Measurements from ENCODE around the gene MACROD2.

MACROD2 gene

DNA sequence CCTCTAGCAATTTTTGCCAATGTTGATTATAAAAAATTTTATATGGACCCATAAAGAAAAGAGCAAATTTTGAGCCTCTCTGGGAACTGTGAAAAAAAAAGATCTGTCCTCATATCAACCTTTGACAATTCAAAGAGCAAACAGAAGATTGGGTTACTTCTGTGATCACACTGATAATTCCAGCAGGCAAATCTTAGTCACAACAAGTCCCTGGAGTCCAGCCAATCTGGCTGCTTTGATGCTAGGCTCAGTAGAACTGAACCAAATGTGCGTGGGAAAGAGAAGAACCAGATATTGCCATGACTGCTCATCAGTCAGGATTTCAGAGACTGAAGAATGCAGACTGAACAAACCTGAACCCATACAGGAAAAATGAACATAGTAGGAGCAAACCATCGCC lies 780.5 kb downstream of the MACROD2 start:
- DNase-seq (ENCODE audit: low spot score in 2 of 2): no peak
- in situ Hi-C loops (cut with MboI; ENCODE audit: low sequenced_read_pairs): no loop called here

DNA sequence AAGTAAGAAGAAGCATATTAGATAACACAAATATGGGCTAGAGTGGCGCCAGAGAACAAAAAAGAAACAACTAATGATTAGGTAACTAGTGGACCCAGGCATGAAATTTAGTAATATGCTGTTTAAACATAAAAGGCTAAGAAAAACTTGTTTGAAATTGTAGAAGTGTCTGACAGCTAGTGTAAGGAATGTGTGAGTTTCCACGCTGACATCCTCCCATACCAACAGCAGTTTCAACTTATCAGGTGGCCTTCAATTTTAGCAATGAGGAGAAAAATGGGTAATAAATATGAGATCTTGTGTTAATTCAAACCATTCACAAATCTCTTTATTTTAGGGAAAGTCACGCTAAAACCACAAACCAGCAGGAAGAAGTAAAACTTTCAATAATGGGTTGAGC lies 782.3 kb downstream of the MACROD2 start:
- H3K4me1 ChIP-seq: no peaks in the 10 kb centered on the region
- H3K9me3 ChIP-seq: no peaks in the 10 kb centered on the region
- no peaks in the 10 kb centered on the region for H3K27me3 ChIP-seq (ENCODE audit: low read depth)
- DNase-seq (ENCODE audit: low spot score in 2 of 2): no peak
- no peaks in the 10 kb centered on the region for H3K36me3 ChIP-seq (replicated peaks)
- H3K4me3 ChIP-seq: no peak overlapping the region
- in situ Hi-C loops (cut with MboI; ENCODE audit: low sequenced_read_pairs): no loop called here

More for the DNA sequence above, 780.5 kb downstream of the MACROD2 start:
- no peaks in the 10 kb centered on the region for H3K9me3 ChIP-seq
- no peaks in the 10 kb centered on the region for H3K36me3 ChIP-seq (replicated peaks)
- no peaks in the 10 kb centered on the region for H3K27me3 ChIP-seq (ENCODE audit: low read depth)
- H3K4me3 ChIP-seq: no peak overlapping the region
- H3K4me1 ChIP-seq: no peaks in the 10 kb centered on the region

DNA sequence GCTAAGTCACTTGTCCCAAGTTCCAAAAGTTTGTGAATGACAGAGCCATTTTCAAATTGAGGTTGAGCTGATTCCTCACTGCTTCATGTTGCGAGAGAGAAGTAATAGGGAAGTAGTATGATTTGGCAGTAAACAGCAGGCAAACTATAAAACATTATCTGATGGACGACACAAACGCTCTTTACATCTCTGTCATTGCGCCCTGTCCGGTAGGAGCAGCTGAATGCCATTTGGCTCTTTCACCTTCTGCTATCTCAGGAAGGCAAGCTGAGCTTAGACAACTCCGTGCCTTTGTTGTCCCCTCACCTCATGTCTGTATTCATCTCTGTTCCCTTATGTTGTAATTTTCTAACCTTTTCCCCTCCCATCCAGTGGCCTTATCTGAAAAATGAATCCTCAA lies 782.8 kb downstream of the MACROD2 start:
- Histone ChIP-seq H3K36me3 (replicated peaks) (no peaks in the 10 kb centered on the region), H3K4me3 (no peak overlapping the region), H3K4me1 (no peaks in the 10 kb centered on the region), H3K9me3 (no peaks in the 10 kb centered on the region), H3K27me3 (ENCODE audit: low read depth) (no peaks in the 10 kb centered on the region)
- in situ Hi-C loops (cut with MboI; ENCODE audit: low sequenced_read_pairs): no loop called here
- no peak for DNase-seq (ENCODE audit: low spot score in 2 of 2)

DNA sequence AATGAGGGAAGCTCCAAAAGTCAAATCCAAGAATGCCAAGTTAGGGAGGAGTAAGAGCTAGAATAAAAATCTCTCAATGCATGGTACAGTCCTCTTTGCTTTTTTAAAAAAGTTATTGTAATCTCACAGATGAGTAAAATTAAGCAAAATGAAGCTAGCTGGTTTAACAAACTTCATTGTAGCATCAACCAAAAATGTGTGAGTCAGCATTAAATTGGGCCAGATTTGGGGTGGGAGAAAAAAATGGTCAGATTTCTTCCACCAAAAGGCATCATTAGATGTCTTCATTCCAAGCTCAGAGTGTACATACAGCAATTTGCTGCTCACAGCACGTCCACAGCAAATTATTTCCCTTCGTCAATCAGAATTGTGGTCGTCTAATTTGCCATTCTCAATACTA lies 783.6 kb downstream of the MACROD2 start:
- DNase-seq (ENCODE audit: low spot score in 2 of 2): no peak
- Histone ChIP-seq H3K36me3 (replicated peaks) (no peaks in the 10 kb centered on the region), H3K4me1 (no peaks in the 10 kb centered on the region), H3K9me3 (no peaks in the 10 kb centered on the region), H3K27me3 (ENCODE audit: low read depth) (no peaks in the 10 kb centered on the region), H3K4me3 (no peak overlapping the region)
- in situ Hi-C loops (cut with MboI; ENCODE audit: low sequenced_read_pairs): no loop called here

DNA sequence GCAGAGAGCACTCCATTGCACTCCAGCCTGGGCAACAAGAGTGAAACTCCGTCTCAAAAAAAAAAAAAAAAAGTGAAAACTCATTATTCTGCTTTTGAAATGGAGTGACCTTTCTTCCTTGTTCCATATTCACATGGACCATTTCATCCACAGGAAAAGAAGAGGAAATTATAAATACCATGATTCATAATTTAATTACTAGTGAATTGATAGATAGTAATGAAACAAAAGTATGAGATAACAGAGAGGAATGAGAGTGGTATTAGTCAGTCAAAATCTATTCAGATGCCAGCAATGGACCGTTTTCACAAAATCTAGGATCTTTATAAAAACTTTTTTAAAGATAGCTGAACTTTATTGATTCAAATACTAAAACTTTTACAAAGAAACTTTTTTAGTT lies 785.2 kb downstream of the MACROD2 start:
- no peaks in the 10 kb centered on the region for H3K27me3 ChIP-seq (ENCODE audit: low read depth)
- H3K4me3 ChIP-seq: no peak overlapping the region
- no peak for DNase-seq (ENCODE audit: low spot score in 2 of 2)
- in situ Hi-C loops (cut with MboI; ENCODE audit: low sequenced_read_pairs): no loop called here
- H3K9me3 ChIP-seq: no peaks in the 10 kb centered on the region
- H3K4me1 ChIP-seq: no peaks in the 10 kb centered on the region
- H3K36me3 ChIP-seq (replicated peaks): no peaks in the 10 kb centered on the region

DNA sequence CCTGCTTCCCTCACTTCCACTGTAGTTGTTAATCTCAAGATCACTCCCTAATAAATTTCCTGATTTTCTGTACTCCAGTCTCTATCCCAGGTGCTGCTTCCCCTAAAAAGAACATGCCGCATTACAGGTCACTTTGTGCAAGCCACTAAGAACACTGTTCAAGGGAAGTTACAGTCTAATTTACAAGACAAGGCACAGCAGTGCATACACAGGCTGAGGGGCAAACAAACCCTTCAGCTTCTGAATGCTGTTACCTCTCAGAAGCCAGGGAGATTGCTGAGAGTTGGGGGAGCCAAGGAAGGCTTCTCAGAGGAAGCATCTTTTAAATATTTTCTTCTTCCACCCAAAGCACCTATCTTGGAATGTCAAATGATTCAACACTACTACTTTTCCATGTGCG lies 787.4 kb downstream of the MACROD2 start:
- H3K4me3 ChIP-seq: no peak overlapping the region
- H3K36me3 ChIP-seq (replicated peaks): no peaks in the 10 kb centered on the region
- no peaks in the 10 kb centered on the region for H3K9me3 ChIP-seq
- H3K4me1 ChIP-seq: no peaks in the 10 kb centered on the region
- DNase-seq (ENCODE audit: low spot score in 2 of 2): no peak
- in situ Hi-C loops (cut with MboI; ENCODE audit: low sequenced_read_pairs): no loop called here
- H3K27me3 ChIP-seq (ENCODE audit: low read depth): no peaks in the 10 kb centered on the region

DNA sequence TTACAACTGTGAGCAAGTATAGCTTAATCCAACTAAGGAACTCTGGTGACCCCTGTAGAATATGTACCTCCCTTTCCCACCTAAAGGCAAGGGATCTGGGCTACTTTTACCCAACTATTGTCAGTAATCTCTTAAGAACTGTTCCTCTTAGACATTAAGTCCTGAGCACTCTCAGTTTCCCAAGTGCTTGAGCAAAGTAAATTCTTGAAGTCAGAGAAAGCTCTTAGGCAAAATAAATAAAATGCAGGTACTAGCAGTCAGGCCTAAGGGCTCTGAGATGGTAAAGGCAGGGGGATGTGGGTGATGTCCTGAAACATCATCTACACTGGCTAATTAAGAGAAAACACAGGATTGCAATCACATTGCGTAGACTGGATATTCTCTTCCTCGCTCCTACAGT lies 788.5 kb downstream of the MACROD2 start:
- Histone ChIP-seq H3K27me3 (ENCODE audit: low read depth) (no peaks in the 10 kb centered on the region), H3K4me3 (no peak overlapping the region), H3K36me3 (replicated peaks) (no peaks in the 10 kb centered on the region), H3K9me3 (no peaks in the 10 kb centered on the region), H3K4me1 (no peaks in the 10 kb centered on the region)
- in situ Hi-C loops (cut with MboI; ENCODE audit: low sequenced_read_pairs): no loop called here
- no peak for DNase-seq (ENCODE audit: low spot score in 2 of 2)

DNA sequence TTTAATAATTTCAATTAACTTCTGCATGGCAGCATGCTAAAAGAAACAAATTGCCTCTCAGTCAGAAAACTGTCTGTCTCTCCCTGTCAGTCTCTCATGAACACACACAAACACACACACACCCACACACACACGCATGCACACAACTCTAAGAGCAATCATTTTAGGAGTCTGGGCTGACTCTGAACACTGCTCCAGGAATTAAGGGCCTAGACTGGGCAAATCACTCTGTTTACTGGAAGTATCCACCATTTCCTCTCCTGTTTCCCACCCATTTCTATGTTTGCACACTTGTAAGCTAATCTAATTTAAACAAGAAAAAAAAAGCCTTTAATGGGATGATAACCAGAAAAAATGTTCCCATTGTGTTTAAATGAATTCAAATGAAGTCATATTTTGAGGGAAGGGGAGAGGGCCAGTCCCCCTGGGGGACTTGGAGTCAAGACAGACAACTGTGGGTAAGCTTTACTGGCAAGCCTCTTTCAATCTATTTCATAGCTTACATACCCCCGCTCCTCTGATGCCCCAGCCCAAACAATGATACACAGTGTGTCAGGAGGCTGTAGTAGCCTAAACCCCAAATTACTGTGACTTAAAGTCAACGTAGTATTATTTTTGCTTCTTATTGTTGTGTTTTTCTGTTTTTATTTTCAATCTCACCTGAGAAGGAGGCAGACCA lies 789.9 kb downstream of the MACROD2 start:
- Histone ChIP-seq H3K4me1 (no peaks in the 10 kb centered on the region), H3K27me3 (ENCODE audit: low read depth) (no peaks in the 10 kb centered on the region), H3K9me3 (no peaks in the 10 kb centered on the region), H3K36me3 (replicated peaks) (no peaks in the 10 kb centered on the region), H3K4me3 (no peak overlapping the region)
- DNase-seq (ENCODE audit: low spot score in 2 of 2): no peak
- in situ Hi-C loops (cut with MboI; ENCODE audit: low sequenced_read_pairs): no loop called here

DNA sequence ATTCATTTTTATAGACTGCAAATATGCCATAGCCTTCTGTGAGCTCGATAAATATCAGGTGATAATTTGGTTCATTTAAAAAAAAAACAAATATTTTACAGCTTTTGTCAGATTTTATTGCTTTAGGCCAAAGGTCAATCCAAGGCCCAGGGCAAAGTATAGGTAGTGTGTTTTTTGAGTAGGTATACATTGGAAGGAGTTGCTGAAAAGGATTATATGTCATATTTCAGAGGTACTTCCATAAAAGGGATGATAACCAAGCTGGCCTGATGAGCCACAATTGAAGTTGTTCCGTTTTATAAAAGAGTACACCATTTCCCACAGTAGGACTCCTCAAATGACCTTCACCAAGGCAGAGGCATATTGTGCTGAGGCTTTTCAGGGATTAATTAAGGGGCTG lies 794.9 kb downstream of the MACROD2 start:
- in situ Hi-C loops (cut with MboI; ENCODE audit: low sequenced_read_pairs): no loop called here
- no peaks in the 10 kb centered on the region for H3K4me1 ChIP-seq
- H3K4me3 ChIP-seq: no peak overlapping the region
- no peaks in the 10 kb centered on the region for H3K9me3 ChIP-seq
- H3K36me3 ChIP-seq (replicated peaks): no peaks in the 10 kb centered on the region
- no peak for DNase-seq (ENCODE audit: low spot score in 2 of 2)
- H3K27me3 ChIP-seq (ENCODE audit: low read depth): no peaks in the 10 kb centered on the region

DNA sequence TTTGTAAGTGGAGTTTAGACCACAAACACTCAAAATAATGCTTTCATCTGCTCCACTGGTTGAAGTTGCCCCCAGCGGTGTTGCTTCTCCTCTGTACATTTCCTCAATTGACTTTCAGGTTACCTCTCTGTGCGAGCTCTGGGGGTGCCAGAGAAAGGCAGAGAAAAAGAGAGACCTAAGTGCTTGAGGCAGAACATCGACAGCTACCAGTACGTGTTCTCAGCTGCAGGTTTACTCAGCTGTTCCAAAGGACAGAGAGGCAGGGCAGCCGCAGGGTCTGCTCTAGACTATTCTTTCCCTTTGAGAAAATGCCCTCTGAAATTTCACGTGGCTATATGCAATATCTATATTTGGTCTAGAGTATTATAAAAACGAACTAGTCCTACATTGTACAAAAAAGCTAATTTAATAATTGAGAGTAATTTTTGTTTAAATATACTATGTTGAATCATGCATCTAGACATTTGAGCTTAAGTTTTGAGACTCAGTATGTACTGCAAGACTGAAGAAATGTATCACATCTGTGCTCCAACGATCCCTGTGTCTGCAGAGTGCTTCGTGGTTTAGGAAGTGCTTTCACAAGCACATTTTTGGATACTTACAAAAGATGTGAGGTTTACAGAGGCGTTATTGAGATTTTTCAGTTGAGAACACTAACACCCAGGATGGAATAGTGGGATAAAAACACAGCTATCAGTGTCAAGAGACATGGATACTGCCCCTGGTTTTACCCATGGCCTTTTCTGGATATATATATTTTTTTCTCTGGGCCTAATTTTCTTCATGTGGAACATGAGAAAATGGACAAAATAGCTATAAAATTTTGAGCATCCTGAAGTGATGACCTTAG lies 795.7 kb downstream of the MACROD2 start:
- Histone ChIP-seq H3K4me1 (no peaks in the 10 kb centered on the region), H3K27me3 (ENCODE audit: low read depth) (no peaks in the 10 kb centered on the region), H3K4me3 (no peak overlapping the region), H3K9me3 (no peaks in the 10 kb centered on the region), H3K36me3 (replicated peaks) (no peaks in the 10 kb centered on the region)
- no peak for DNase-seq (ENCODE audit: low spot score in 2 of 2)
- in situ Hi-C loops (cut with MboI; ENCODE audit: low sequenced_read_pairs): no loop called here

DNA sequence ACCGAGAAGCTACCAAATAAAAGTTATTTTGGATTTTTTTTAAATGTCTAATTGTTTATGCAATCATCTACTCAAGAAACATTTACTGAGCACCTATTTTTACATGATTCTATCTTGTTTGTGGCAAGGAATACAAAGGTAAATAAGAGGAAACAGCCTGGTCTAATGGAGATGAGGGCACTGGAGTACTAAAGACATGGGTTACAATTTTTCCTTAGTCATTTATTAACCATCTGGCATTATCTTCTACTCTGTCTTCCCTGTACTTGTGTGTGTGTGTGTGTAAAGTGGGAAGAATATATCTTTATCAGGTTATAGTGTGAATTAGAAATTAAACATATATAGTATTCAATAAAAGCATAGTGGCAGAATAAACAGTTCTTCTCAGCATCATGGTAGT lies 797.6 kb downstream of the MACROD2 start:
- no peaks in the 10 kb centered on the region for H3K27me3 ChIP-seq (ENCODE audit: low read depth)

DNA sequence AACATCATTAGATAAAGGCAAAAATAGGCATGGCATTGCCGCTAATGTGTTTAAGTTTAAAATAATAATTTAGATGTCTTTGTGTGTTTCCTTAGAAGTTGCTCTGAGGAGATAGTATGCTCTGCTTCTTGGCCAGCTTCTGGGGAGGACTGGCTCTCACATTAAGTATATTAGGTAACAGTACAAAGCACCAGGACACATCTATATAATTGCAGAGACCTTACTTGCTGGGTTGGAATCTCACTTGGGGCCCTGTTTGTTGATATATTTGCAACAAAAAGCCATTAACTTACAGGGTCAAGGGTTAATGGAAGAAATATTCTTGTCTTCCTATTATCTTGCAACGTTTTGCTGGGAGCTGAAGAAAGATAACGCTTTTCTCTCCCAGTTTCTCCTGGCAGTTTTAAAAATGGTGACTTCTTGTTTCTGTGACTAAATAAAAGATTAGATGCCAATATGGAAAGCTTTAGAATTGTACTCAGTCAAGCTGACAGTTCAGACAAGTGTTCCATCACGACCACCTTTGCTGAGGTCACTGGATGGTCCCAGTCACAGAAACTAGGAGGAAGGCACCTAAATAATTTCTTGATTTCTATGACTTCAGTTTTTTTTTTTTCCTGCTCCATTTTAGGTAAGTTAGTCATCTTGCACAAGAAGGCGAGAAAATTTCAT lies 804.4 kb downstream of the MACROD2 start:
- DNase-seq (ENCODE audit: low spot score in 2 of 2): no peak
- H3K4me3 ChIP-seq: no peak overlapping the region
- no peaks in the 10 kb centered on the region for H3K9me3 ChIP-seq
- no peaks in the 10 kb centered on the region for H3K27me3 ChIP-seq (ENCODE audit: low read depth)
- H3K36me3 ChIP-seq (replicated peaks): no peaks in the 10 kb centered on the region
- H3K4me1 ChIP-seq: no peaks in the 10 kb centered on the region
- in situ Hi-C loops (cut with MboI; ENCODE audit: low sequenced_read_pairs): no loop called here

More for the DNA sequence above, 797.6 kb downstream of the MACROD2 start:
- in situ Hi-C loops (cut with MboI; ENCODE audit: low sequenced_read_pairs): no loop called here
- DNase-seq (ENCODE audit: low spot score in 2 of 2): no peak
- no peaks in the 10 kb centered on the region for H3K36me3 ChIP-seq (replicated peaks)
- no peaks in the 10 kb centered on the region for H3K4me1 ChIP-seq
- H3K9me3 ChIP-seq: no peaks in the 10 kb centered on the region
- H3K4me3 ChIP-seq: no peak overlapping the region

DNA sequence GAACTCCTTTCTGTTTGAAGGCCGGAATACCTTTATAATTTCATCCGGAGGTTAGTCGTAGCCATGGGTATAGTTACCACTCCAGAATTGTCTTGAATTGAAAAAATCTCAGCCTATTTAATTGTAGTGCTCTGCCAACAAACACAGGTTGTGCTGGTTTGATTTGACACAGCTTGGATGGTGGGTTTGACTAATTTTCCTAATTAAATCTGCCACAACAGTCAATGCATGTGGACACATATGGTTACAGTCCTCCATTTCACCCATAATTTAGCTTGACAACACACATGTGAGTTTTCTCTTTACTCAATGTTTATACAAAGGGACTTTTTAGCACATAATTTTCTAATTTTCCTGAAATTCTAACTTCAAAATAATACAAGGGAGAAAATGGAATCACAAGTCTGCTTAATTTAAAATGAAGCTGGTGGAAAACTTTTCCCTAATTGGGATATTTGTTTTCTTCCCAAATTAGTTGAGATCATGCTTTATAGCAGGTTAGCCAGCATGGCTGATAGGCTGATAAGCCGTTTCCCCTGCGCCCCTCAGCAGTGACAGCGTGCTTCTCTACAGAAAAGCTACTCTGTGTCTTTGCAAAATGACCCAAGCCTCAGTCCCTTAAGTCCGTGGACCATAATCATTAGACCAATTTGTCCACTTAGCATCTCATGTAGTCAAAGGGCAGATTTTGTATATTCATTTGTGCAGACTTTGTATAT lies 805.5 kb downstream of the MACROD2 start:
- no peaks in the 10 kb centered on the region for H3K27me3 ChIP-seq (ENCODE audit: low read depth)
- H3K4me1 ChIP-seq: no peaks in the 10 kb centered on the region
- in situ Hi-C loops (cut with MboI; ENCODE audit: low sequenced_read_pairs): no loop called here
- no peaks in the 10 kb centered on the region for H3K9me3 ChIP-seq
- no peak for DNase-seq (ENCODE audit: low spot score in 2 of 2)
- H3K36me3 ChIP-seq (replicated peaks): no peaks in the 10 kb centered on the region
- H3K4me3 ChIP-seq: no peak overlapping the region

All from HAP-1 (cell line).